Naive thymus-derived CD4-positive, alpha-beta T cell (primary cell): Measurements from ENCODE around the gene ITPR2. TPM values are rescaled to one million over a fixed set of nuclear protein-coding genes. Genes with fewer than 3 reads are reported as not detected.

Experiments
- ATAC-seq: fragments of 150-1000 bp; cut with Tn5 transposase; 2 replicates; pipeline ENCODE4 v1.10.0; 2021; ENCODE audit warnings: mild to moderate bottlenecking, moderate library complexity
- CTCF ChIA-PET: fragments of 350-600 bp; sonication (Branson Sonifier 250); formaldehyde crosslinking; loops from one replicate; lab custom pipeline; 2021; ENCODE audit warnings: antibody characterized with exemption; lab: Charles Lee
- POLR2A ChIA-PET: fragments of 350-600 bp; sonication (Branson Sonifier 250); formaldehyde crosslinking; loops from one replicate; lab custom pipeline; 2021; ENCODE audit warnings: antibody characterized with exemption, inconsistent platforms; lab: Charles Lee
- DNase-seq, 9 donors: peaks; one replicate each; pipeline versions ENCODE4 v3.0.0 to v3.0.0-alpha.2; 2020 to 2022; ENCODE audit warnings: mixed read lengths in 1 of 9
- H3K27ac ChIP-seq: one replicate; pipeline ENCODE4 v1.7.0; 2013; ENCODE audit warnings: mild to moderate bottlenecking, low read depth, low read length, moderate library complexity
- H3K27me3 ChIP-seq, 2 donors: one replicate each; pipeline ENCODE4 v1.7.0; 2013; ENCODE audit warnings: low read length in 2 of 2, mild to moderate bottlenecking in 2 of 2, moderate library complexity in 2 of 2; ENCODE audit not compliant: control insufficient read depth in 2 of 2, insufficient read depth in 2 of 2
- H3K36me3 ChIP-seq, 3 experiments: 1 replicate in 2 of 3; 2 replicates in 1 of 3; pipeline ENCODE4 v1.7.0; 2013; ENCODE audit warnings: low read length in 3 of 3, mild to moderate bottlenecking in 3 of 3, moderate library complexity in 1 of 3; ENCODE audit not compliant: insufficient read depth in 3 of 3, control insufficient read depth in 2 of 3
- H3K4me1 ChIP-seq, 2 donors: one replicate each; pipeline ENCODE4 v1.7.0; 2013; ENCODE audit warnings: low read length in 2 of 2, mild to moderate bottlenecking in 2 of 2, moderate library complexity in 1 of 2; ENCODE audit not compliant: control insufficient read depth in 2 of 2, insufficient read depth in 2 of 2
- H3K4me3 ChIP-seq: 2 replicates; pipeline ENCODE4 v1.7.0; 2013; ENCODE audit warnings: mild to moderate bottlenecking, low read length
- H3K9me3 ChIP-seq, 3 experiments: 1 replicate in 2 of 3; 2 replicates in 1 of 3; pipeline ENCODE4 v1.7.0; 2013; ENCODE audit warnings: low read length in 3 of 3; ENCODE audit not compliant: control insufficient read depth in 2 of 3
- H3K27ac Mint-ChIP-seq, 9 donors: one replicate each; pipeline ENCODE4 v1.8.0; 2020 to 2022; ENCODE audit warnings: mixed read lengths in 9 of 9, mild to moderate bottlenecking in 8 of 9, moderate library complexity in 5 of 9, inconsistent platforms in 2 of 9
- H3K27me3 Mint-ChIP-seq, 5 donors: one replicate each; pipeline ENCODE4 v1.8.0; 2021 to 2022; ENCODE audit warnings: mixed read lengths in 5 of 5, mild to moderate bottlenecking in 1 of 5
- H3K36me3 Mint-ChIP-seq, 5 donors: one replicate each; pipeline ENCODE4 v1.8.0; 2020 to 2022; ENCODE audit warnings: mixed read lengths in 5 of 5, mild to moderate bottlenecking in 3 of 5, inconsistent platforms in 1 of 5
- H3K4me1 Mint-ChIP-seq, 7 donors: one replicate each; pipeline ENCODE4 v1.8.0; 2020 to 2022; ENCODE audit warnings: mixed read lengths in 7 of 7, mild to moderate bottlenecking in 3 of 7, inconsistent platforms in 1 of 7
- H3K4me3 Mint-ChIP-seq, 10 donors: one replicate each; pipeline ENCODE4 v1.8.0; 2020 to 2022; ENCODE audit warnings: mild to moderate bottlenecking in 10 of 10, mixed read lengths in 10 of 10, moderate library complexity in 6 of 10, inconsistent platforms in 2 of 10
- H3K9me3 Mint-ChIP-seq, 11 donors: one replicate each; pipeline ENCODE4 v1.8.0; 2020 to 2022; ENCODE audit warnings: mixed read lengths in 11 of 11, mild to moderate bottlenecking in 4 of 11, inconsistent platforms in 1 of 11, moderate library complexity in 1 of 11
- intact Hi-C, 2 donors: fragments of 100-400 bp; cut with micrococcal nuclease; formaldehyde crosslinking; loops; one replicate each; pipeline ENCODE4 v1.15.1; 2023
- polyA plus RNA-seq, 2 donors: library from polyadenylated mRNA; unstranded; fragments of 300-500 nt; fragmentation: Illumina TruSeq; gene quantifications; one replicate each; pipeline ENCODE4 v1.2.3, GENCODE V29; 2021
- total RNA-seq, 6 experiments: library from RNA in 5 of 6; stranded (reverse) in 5 of 6; gene quantifications; 1 replicate in 5 of 6; 2 replicates in 1 of 6; pipeline ENCODE4 v1.2.3 and lab custom pipeline; 2021 to 2026

The ITPR2 gene
- total and polyA plus RNA-seq, 7 experiments from 2014 or later: 11.3 to 71.5 (median 51.4) TPM

GRCh38 chr12:26513363-26514043 is 319.5 kb downstream of the ITPR2 start:
- Histone ChIP-seq H3K27me3 (no peaks in the 10 kb centered on the region), H3K9me3 (no peaks in the 10 kb centered on the region), H3K36me3 (no peaks in the 10 kb centered on the region), H3K4me3 (no peak overlapping the region), H3K4me1 (no peaks in the 10 kb centered on the region), H3K27ac (no peak overlapping the region)
- ChIA-PET POLR2A (no interaction called here), CTCF (no interaction called here)
- ATAC-seq (no peak), DNase-seq (no peak)
- H3K4me1 Mint-ChIP-seq: peaks cover 0 to 13% (median 4%) of the 10 kb centered on the region in 7 donors
- peaks cover 4 to 52% (median 11%) of the 10 kb centered on the region in 5 donors for H3K36me3 Mint-ChIP-seq
- intact Hi-C loops: no loop called here
- H3K9me3 Mint-ChIP-seq: peaks cover 0 to 5% (median 0%) of the 10 kb centered on the region in 11 donors
- H3K4me3 Mint-ChIP-seq: no peak overlapping the region
- H3K27me3 Mint-ChIP-seq: no peaks in the 10 kb centered on the region
- no peak overlapping the region for H3K27ac Mint-ChIP-seq

DNA sequence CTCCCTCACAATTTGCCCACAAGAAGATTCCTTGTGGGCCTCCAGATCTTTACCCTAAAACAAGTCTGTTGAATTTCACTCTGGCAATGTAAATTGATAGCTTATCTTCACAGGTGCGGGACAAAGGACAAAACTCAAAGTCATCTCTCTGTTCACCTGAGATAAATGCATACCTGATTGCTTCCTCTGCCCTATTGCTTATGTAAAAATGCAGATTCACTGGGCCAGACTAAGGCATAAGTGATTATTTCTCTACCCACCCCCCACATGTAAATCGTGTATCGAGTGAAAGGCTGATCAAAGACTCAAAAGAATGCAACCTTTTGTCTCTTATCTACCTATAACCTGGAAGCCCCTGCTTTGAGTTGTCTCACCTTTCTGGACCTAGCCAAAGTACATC is 320.8 kb downstream of the ITPR2 start:
- CTCF ChIA-PET: no interaction called here
- intact Hi-C loops: no loop called here
- H3K9me3 Mint-ChIP-seq: no peaks in the 10 kb centered on the region
- ATAC-seq (no peak), DNase-seq (no peak)
- peaks cover 0 to 13% (median 4%) of the 10 kb centered on the region in 7 donors for H3K4me1 Mint-ChIP-seq
- Histone ChIP-seq H3K36me3 (no peaks in the 10 kb centered on the region), H3K27me3 (no peaks in the 10 kb centered on the region), H3K9me3 (no peaks in the 10 kb centered on the region), H3K27ac (no peak overlapping the region), H3K4me1 (no peaks in the 10 kb centered on the region), H3K4me3 (no peak overlapping the region)
- no peak overlapping the region for H3K4me3 Mint-ChIP-seq
- POLR2A ChIA-PET: no interaction called here
- peaks cover 3 to 51% (median 10%) of the 10 kb centered on the region in 5 donors for H3K36me3 Mint-ChIP-seq
- H3K27me3 Mint-ChIP-seq: no peaks in the 10 kb centered on the region
- H3K27ac Mint-ChIP-seq: peak overlapping the region in 2 of 9 donors; percentile 12 to 13

DNA sequence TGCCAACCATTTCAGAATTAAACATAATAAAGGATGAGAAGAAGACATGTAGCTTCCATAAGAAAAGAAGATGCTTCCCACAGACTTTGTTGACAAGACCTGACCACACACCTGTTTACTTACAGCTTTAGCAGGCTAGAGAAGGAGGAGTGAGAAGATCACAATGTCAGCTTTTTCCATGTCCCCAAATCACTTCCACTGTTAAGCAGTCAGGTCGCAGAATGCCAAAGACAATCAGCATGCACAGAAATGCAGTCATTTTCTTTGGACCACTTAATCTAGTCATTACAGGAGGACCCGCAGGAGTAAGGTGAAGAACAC is 322.7 kb downstream of the ITPR2 start:
- H3K4me1 Mint-ChIP-seq: peaks cover 0 to 10% (median 2%) of the 10 kb centered on the region in 7 donors
- no peaks in the 10 kb centered on the region for H3K9me3 ChIP-seq
- H3K27ac ChIP-seq: no peak overlapping the region
- ChIA-PET CTCF (no interaction called here), POLR2A (interaction anchor here (0.6 kb wide), 1 partner anchor 1513 kb away, joined by 3 read pairs; no protein-coding TSS in a partner anchor)
- H3K4me1 ChIP-seq: no peaks in the 10 kb centered on the region
- ATAC-seq: no peak
- no peak overlapping the region for H3K4me3 ChIP-seq
- intact Hi-C loops: no loop called here
- H3K27me3 ChIP-seq: no peaks in the 10 kb centered on the region
- H3K9me3 Mint-ChIP-seq: no peaks in the 10 kb centered on the region
- H3K36me3 ChIP-seq: no peaks in the 10 kb centered on the region
- peaks cover 4 to 53% (median 15%) of the 10 kb centered on the region in 5 donors for H3K36me3 Mint-ChIP-seq
- H3K27ac Mint-ChIP-seq: no peak overlapping the region
- H3K27me3 Mint-ChIP-seq: no peaks in the 10 kb centered on the region
- no peak for DNase-seq
- H3K4me3 Mint-ChIP-seq: no peak overlapping the region

GRCh38 chr12:26507613-26508012 is 325.4 kb downstream of the ITPR2 start:
- Histone ChIP-seq H3K27me3 (no peaks in the 10 kb centered on the region), H3K36me3 (no peaks in the 10 kb centered on the region), H3K9me3 (no peaks in the 10 kb centered on the region), H3K4me1 (no peaks in the 10 kb centered on the region), H3K4me3 (no peak overlapping the region), H3K27ac (no peak overlapping the region)
- no peak for ATAC-seq
- ChIA-PET POLR2A (no interaction called here), CTCF (no interaction called here)
- no peak for DNase-seq
- intact Hi-C loops: no loop called here
- Mint-ChIP-seq H3K27me3 (no peaks in the 10 kb centered on the region), H3K9me3 (peaks cover 0 to 1% (median 0%) of the 10 kb centered on the region in 11 donors), H3K36me3 (peaks cover 8 to 61% (median 21%) of the 10 kb centered on the region in 5 donors), H3K27ac (no peak overlapping the region), H3K4me3 (no peak overlapping the region), H3K4me1 (peaks cover 0 to 8% (median 0%) of the 10 kb centered on the region in 7 donors)

DNA sequence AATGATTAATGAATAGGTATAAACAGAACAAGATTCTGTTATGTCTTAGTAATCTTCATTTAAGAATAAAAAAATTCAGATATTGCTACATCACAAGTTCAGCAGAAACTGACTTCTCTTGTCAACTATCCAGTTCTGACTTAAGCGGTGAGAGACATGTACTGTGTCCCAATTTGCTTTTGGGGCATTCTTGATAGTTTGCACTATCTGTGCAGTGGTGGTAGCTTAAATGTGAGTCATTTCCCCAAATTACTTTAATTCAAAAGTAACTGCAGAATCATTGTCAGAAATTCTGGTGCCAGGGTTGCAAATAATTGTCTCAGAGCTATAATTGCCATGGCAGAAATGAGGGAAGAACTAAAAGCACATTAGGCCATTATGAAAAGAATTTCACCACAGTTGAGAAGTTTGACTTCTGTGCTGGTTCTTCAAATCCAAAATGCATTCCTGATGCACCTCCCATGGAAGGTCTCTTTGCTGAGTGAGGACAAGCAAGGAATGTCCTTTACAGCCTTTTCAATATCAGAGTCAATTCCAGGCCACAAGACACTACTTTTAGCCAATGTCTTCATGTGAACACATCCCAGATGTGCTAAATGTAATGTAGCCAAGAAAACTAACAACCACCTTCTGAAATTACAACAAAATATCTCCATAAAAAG is 332.9 kb downstream of the ITPR2 start:
- Histone ChIP-seq H3K4me3 (no peak overlapping the region), H3K9me3 (no peaks in the 10 kb centered on the region), H3K36me3 (no peaks in the 10 kb centered on the region), H3K27me3 (no peaks in the 10 kb centered on the region), H3K27ac (no peak overlapping the region), H3K4me1 (no peaks in the 10 kb centered on the region)
- peaks cover 0 to 1% (median 0%) of the 10 kb centered on the region in 11 donors for H3K9me3 Mint-ChIP-seq
- H3K4me1 Mint-ChIP-seq: no peaks in the 10 kb centered on the region
- no peak overlapping the region for H3K27ac Mint-ChIP-seq
- POLR2A ChIA-PET: no interaction called here
- H3K27me3 Mint-ChIP-seq: no peaks in the 10 kb centered on the region
- DNase-seq (no peak), ATAC-seq (no peak)
- intact Hi-C loops: no loop called here
- CTCF ChIA-PET: no interaction called here
- H3K36me3 Mint-ChIP-seq: peaks cover 4 to 36% (median 13%) of the 10 kb centered on the region in 5 donors
- H3K4me3 Mint-ChIP-seq: no peak overlapping the region

DNA sequence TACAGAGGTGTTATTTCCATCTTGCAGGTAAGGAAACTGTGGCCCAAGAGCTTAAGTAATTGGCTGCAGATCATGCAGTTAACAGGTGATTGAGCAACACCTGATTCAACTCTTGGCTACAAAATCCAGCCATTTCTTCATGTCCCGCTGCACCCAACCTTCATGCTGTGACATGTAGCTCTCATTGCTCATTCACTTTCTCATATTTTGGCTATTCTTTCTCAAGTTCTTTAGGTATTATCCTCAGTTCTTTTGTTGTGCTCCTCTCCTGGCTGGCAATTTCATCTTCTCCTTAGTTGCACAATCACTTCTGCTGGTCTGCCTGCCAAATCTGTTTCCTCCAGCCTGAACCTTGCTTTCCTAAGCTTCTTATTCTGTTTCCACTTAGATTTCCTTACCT is 336.8 kb downstream of the ITPR2 start:
- Histone ChIP-seq H3K4me1 (no peaks in the 10 kb centered on the region), H3K36me3 (peaks cover 0 to 16% (median 4%) of the 10 kb centered on the region in 3 experiments), H3K4me3 (no peak overlapping the region), H3K9me3 (no peaks in the 10 kb centered on the region), H3K27me3 (no peaks in the 10 kb centered on the region), H3K27ac (no peak overlapping the region)
- DNase-seq (no peak), ATAC-seq (no peak)
- Mint-ChIP-seq H3K27me3 (no peaks in the 10 kb centered on the region), H3K27ac (no peak overlapping the region), H3K4me1 (no peaks in the 10 kb centered on the region), H3K36me3 (peaks cover 10 to 39% (median 23%) of the 10 kb centered on the region in 5 donors), H3K4me3 (no peak overlapping the region), H3K9me3 (peaks cover 0 to 4% (median 0%) of the 10 kb centered on the region in 11 donors)
- intact Hi-C loops: no loop called here
- ChIA-PET POLR2A (no interaction called here), CTCF (no interaction called here)
